NCI-H526 treated with DMSO at 0.1 percent for 48 hours (cell line): Measurements from ENCODE around the gene TMEM41B.
A peak's percentile ranks its signal among the peaks of the same experiment; 100 is the strongest.
"Not testable (repeated sequence)": the region's sequence is repeated elsewhere in the genome, so short reads cannot be mapped to it uniquely, and the experiment has no call there.

ENCODE experiments used
- DNase-seq: peaks from one replicate; lab custom pipeline; 2025; lab: John Stamatoyannopoulos, UW

The TMEM41B gene

DNA sequence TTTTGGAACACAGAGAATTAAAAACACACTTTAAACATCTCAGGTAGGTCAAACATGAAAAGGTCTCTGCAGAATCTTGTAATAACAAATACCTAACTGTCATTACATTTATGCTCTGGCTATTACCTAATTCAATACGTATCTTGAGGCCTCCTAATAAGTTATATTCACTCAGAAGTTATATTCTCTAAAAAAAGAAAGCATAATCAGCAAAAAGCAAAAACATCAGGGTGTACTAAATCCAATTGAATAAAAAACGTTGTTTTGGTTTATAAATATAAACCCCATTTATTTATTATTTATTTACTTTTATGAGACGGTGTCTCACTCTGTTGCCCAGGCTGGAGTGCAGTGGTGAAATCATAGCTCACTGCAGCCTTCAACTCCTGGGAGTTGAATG is 10.2 kb downstream of the TMEM41B start:
- no peak for DNase-seq

DNA sequence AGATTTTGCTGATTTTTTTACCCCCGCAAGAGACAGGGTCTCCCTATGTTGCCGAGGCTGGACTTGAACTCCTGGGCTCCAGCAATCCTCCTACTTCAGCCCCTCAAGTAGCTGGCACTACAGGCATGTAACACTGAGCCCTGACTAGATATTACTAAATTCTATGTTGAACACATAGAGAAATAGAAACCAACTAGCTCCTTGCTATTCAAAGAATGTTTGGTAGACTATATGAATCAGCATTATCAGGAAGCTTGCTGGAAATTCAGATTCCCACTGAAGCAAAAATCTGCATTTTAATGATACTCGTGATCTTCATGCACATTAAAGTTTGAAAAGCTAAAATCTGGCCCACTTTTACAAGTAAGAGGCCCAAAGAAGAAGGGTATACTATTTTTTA is 11.9 kb downstream of the TMEM41B start:
- DNase-seq: no peak

- DNase-seq: no peak
Measured at GRCh38 chr11:9301720-9302119, 12.7 kb downstream of the TMEM41B start.

DNA sequence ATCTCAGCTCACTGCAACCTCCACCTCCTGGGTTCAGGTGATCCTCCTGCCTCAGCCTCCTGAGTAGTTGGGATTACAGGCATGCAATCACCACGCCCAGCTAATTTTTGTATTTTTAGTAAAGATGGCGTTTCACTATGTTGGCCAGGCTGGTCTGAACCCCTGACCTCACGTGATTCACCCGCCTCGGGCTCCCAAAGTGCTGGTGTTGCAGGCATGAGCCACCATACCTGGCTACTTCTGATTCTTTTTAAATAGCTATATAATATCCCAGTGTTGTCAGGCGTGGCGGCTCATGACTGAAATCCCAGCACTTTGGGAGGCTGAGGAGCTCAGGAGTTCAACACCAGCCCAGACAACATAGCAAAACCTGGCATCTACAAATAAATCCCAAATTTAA is 20.7 kb downstream of the TMEM41B start:
- no peak for DNase-seq

- no peak for DNase-seq
Measured at GRCh38 chr11:9285850-9286587, 28.4 kb downstream of the TMEM41B start.

GRCh38 chr11:9280655-9281301 is 33.6 kb downstream of the TMEM41B start:
- DNase-seq: peak; percentile 17

DNA sequence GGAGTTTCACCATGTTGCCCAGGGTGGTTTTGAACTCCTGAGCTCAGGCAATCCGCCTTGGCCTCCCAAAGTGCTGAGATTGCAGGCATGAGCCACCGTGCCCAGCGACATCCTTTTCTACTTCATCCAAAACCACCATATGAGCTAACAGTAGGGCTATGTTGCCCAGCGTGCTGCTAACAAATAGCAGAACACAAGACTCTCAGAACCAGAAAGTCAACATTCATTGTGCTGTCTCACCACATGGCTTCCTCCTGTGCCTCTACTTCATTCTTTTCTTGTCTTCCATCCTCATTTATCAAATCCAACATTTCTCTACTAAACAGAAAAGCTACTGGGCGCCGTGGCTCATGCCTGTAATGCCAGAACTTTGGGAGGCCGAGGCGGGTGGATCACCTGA is 37.2 kb downstream of the TMEM41B start:
- DNase-seq: no peak

DNA sequence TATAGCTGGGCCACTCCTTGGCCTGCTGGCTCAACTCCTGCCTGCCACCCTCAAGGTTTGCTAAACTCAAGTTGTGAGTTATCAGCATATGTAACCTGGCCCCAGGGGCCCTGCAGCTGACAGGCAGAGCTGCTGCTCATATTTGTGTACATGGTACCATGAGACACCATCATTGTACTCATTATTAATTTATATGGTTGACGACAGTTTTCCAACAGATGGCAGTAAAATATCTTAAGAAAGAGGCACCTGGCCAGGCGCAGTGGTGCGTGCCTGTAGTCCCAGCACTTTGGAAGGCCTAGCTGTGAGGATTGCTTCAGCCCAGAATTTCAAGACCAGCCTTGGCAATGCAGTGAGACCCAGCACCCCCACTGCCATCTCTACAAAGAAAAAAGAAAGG is 37.8 kb downstream of the TMEM41B start:
- no peak for DNase-seq

- DNase-seq: no peak
Measured at GRCh38 chr11:9274499-9275258, 39.7 kb downstream of the TMEM41B start.

DNA sequence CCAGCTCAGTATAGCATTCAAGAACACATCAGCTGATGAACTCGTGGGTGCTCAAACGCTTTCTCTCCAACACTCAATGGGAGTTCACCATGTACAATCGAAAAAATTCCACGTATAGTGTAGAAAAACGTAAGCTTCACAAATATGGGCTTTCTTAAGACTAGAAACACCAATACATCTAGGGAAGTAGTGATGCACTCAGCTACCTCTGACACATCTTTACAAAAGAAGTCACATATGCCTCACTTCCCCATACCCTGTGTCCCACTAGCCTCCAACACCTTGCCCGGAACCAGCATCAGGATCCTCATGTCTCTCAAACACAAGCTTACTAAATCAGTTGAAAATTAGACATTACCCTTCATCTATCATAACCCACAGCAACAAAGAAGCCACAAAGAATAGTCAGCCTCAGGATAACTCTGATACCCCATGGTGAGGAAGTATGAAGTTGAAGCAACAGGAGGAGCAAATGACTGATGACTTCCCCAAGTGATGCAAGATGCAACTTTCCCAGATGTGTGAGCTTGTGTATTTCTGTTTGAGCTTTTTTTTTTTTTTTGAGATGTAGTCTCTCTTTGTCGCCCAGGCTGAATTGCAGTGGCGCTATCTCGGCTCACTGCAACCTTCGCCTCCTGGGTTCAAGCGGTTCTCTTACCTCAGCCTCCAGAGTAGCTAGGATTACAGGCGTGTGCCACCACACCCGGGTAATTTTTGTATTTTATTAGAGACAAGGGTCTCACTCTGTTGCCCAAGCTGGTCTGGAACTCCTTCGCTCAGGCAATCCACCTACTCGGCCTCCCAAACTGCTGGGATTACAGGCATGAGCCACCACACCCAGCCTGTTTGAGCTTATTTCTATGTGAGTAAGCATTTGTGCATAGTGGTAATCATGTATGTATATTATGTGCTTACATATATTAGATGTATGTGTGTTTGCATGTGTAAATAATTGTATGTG is 40.7 kb downstream of the TMEM41B start:
- DNase-seq: no peak

DNA sequence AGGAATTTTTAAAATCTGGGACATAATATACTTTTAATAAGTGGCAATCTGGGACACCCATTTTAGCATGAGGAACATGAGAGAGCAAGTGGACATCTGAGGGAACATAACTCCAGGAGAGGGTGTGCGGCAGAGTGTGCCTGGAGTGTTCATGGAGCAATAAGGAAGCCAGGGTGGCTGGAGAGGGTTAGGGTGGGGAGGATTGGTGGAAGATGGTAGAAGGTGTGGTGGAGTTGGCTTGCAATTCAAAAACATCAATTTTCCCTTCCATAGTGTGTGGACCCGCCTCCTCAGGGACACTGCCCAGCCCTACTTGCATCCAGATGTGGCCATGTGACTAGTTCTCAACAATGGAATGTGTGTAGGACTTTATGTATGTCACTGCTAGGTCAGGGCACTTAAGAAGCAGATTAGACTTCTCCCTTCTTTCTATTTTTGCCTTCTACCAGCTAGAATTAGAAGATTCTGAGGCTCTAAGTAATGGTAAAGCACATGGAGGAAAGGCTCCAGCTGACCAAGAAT is 44.8 kb downstream of the TMEM41B start:
- no peak for DNase-seq

DNA sequence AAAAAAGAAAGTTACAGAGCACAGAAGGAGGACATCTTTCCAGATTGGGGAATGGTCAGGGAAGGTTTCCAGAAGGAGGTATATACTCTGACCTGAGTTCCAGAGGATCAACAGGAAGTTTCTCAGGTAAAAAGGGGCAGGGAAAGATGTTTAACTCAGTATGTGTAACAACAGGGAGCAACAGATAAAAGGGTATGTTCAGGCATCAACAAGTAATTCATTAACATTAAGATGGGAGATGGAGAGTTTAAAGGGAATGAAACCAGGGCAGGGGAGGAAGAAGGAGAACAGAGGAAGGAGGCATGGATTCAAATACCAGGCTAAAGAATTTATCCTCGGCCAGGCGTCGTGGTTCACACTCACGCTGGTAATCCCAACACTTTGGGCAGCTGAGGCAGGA is 46.7 kb downstream of the TMEM41B start:
- DNase-seq: no peak

DNA sequence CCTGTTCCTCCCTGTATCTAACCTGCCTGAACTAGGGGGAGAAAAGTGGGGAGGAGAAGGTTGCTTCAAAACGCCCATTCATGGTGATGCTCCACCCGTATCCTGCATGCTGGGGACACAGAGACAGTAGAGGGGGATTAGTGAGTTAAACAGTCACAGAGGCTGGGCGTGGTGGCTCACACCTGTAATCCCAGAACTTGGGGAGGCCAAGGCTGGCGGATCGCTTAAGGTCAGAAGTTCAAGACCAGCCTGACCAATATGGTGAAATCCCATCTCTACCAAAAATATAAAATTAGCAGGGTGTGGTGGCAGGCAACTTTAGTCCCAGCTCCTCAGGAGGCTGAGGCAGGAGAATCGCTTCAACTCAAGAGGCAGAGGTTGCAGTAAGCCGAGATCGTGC is 47.5 kb downstream of the TMEM41B start:
- DNase-seq: no peak

DNA sequence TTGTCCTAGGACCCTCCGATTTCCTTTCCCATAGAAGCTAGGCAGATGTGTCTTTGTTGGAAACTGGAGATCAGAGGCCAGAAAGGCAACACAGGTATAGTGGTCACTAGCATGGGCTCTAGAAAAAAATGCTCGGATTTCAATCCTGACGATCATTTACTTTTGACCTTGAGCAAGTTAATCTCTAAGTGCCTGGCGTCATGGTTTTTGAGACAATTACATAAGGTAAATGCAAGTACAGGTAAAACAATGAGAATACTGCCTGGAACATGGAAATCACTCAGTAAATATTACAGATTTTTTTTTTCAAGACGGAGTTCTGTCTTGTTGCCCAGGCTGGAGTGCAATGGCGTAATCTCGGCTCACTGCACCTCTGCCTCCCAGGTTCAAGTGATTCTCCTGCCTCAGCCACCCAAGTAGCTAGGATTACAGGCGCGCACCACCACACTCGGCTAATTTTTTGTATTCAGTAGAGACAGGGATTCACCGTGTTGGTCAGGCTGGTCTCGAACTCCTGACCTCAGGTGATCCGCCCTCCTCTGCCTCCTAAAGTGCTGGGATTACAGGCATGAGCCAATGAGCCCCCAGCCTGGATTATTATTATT is 48.2 kb downstream of the TMEM41B start:
- DNase-seq: no peak

- DNase-seq: peak; percentile 78
Measured at GRCh38 chr11:9265211-9266131, 48.9 kb downstream of the TMEM41B start, which contains the start of gene DENND5A. TSS of gene DENND5A (minus strand) at chr11:9265350. CDS start at chr11:9265069, 281 bp downstream.

DNA sequence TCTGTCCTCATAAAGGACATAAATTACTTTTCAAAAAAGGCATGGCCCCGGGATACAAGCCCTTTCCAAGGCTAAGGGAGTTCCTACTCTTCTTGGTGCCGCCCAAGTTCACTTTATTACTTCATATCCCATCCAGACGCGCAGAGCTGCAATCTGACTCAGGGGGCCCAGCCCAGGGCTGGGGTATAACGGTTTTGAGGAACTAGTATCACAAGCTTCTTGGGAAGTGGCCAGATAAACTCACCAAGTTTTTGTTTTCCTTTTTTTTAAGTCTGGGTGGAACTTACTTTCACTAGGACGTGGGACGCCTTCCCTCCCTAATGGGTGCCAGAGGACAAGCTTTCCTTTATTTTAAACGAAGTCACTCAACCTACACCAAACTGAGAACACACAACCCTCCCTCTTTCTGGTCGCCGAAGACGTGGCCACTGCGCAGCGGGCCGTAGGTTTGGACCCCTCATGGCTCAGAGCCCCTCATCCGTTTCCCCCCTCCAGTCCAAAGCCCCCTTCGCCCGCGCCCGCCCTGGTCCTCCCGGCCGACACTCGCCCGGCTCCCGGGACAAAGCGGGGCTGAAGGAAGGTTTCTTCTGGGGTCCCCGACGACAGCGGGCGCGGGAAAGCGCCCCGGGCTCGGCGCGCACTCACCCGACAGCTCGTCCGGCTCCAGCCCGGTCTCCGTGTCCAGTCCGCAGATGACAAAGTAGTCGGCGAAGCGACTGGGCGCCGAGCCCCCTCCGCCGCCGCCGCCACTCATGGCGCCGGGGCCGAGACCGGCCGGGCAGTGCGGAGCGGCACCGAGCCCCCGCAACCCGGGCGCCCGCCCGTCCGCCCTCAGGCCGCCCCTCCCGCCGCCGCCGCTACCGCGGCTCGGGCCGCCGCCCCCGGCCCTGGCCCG is 49.8 kb downstream of the TMEM41B start:
- no peak for DNase-seq

- no peak for DNase-seq
Measured at GRCh38 chr11:9263840-9264315, 50.5 kb downstream of the TMEM41B start.

DNA sequence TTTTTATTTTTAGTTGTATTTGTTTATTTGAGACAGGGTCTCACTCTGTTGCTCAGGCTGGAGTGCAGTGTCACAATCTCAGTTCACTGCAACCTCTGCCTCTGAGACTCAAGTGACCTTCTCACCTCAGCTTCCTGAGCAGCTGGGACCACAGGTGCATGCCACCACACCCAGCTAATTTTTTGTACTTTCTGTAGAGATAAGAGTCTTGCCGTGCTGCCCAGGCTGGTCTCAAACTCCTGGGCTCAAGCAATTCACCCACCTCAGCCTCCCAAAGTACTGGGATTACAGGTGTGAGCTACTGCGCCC is 53.6 kb downstream of the TMEM41B start:
- not testable (repeated sequence) for DNase-seq
